Left forelimb (tissue), 1 donor: ENCODE data around the gene GIPC3.

Source experiments
- DNase-seq: peaks from one replicate; pipeline ENCODE4 v3.0.0-alpha.2; 2018; ENCODE audit warnings: low spot score

The GIPC3 gene, protein sequence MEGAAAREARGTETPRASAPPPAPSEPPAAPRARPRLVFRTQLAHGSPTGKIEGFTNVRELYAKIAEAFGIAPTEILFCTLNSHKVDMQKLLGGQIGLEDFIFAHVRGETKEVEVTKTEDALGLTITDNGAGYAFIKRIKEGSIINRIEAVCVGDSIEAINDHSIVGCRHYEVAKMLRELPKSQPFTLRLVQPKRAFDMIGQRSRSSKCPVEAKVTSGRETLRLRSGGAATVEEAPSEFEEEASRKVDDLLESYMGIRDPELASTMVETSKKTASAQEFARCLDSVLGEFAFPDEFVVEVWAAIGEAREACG

DNA sequence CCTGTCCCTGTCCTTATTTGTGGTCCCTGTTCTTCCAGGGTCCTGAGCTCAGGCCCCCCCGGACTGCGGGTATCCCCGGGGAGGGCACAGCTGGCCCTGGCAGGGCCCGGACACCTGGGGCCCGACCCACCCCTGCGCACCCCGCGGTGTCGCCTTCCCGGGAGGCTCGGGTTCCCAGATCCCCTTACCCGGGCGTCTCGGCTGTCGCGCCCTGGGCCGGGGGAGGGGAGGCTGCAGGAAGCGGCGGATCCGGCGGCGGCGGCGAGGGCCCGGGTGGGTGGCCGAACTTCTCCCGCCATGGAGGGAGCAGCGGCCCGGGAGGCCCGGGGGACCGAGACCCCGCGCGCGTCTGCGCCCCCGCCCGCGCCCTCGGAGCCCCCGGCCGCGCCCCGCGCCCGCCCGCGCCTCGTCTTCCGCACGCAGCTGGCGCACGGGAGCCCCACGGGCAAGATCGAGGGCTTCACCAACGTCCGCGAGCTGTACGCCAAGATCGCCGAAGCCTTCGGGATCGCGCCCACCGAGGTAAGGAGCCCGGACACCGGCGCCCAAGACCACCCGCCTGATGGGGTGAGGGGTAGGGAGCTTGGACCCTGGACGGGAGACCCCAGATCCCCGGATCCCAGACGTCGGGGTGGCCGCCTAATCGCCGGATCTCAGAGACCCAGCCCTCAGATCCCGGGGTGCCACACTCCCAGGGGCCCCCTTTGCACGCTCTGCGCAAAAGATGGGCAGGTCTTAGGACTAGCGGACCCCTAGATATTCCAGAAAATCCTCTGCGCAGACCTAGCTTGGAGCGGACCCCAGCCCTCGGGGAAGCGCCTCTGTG is at the start of gene GIPC3:
GIPC3 (plus strand) TSS at position 178 of the 826 bp plus-strand sequence; CDS start at position 298, 120 bp downstream.
- no peak for DNase-seq

DNA sequence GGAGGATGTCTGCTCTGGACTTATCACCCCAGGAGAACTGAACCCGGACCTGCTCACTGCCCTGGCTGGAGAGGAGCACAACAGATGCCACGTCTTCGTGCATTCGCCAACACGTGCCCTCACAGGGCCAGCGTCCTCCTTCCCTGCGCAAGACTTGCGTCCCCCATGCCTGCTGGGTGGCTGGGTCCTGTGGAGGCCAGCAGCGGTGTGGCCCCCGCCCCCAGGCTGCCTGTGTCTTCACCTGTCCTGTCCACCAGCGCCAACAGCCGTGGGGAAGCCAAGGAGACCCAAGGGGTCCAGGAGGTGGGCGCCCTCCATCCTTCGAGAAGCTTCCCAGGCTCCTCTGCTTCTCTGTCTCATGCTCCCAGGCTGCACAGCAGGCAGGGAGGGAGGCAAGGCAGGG is 49.7 kb upstream of the GIPC3 start:
- DNase-seq: no peak

DNA sequence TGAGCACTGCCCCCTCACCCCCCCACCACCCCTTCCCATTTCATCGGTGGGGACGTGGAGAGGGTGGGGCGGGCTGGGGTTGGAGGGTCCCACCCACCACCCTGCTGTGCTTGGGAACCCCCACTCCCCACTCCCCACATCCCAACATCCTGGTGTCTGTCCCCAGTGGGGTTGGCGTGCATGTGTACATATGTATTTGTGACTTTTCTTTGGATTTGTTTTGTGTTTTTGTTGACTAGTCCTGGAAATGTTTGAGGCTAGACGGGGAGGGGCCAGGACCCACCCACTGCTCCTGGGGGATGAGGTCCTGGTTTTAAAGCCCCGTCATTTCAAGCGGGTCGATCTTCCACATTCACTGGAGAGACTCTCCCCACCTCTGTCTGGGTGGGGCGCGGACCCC is 49.3 kb upstream of the GIPC3 start:
- no peak for DNase-seq

DNA sequence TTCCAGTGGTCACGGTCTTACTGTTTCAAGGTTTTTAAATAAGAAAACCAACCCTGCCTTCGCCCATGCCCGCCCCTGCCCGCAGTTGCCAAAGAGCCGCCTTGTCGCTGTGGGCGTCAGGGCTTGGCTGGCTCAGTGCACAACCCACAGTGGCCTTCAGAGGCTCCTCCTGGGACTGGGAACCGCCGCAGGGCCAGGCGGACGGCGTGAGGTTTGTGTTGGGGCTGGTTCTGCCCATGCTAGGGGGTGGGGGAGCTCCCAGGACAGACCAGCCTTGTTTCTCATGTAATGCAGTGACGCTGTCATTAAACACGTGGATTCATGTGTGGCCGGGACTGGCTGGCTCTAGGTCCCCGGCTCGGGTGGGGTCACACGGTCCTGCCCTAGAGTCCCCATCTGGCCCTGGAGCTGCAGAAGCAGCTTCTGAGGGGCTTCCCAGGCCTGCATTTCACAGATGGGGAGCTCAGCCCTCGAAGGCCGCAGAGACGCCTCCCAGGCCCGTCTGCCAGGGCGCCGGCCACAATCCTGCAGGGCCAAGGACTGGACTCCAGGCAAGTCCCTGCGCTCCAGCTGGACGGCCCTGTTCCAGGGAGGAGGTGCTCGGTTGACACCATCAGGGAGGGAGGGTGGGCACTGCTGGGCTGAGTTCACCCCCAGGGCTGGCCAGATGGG is 48.7 kb upstream of the GIPC3 start:
- DNase-seq: no peak

DNA sequence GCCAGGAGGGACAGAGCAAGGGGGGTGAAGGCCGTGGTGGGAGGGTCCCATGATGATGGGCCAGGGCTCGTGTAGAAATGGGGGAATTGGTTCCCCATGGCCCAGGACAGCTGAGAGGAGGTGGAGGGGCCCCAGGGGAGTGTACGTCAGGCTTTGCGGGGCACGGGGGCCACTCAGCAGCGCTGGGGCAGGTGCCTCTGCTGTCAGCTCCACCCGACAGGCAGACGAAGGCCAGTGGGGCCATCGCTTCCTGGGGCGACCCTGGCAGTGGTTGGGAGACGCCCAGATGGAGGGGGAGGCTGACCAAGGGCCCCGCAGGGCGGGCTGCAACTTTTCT is 48.2 kb upstream of the GIPC3 start:
- no peak for DNase-seq

DNA sequence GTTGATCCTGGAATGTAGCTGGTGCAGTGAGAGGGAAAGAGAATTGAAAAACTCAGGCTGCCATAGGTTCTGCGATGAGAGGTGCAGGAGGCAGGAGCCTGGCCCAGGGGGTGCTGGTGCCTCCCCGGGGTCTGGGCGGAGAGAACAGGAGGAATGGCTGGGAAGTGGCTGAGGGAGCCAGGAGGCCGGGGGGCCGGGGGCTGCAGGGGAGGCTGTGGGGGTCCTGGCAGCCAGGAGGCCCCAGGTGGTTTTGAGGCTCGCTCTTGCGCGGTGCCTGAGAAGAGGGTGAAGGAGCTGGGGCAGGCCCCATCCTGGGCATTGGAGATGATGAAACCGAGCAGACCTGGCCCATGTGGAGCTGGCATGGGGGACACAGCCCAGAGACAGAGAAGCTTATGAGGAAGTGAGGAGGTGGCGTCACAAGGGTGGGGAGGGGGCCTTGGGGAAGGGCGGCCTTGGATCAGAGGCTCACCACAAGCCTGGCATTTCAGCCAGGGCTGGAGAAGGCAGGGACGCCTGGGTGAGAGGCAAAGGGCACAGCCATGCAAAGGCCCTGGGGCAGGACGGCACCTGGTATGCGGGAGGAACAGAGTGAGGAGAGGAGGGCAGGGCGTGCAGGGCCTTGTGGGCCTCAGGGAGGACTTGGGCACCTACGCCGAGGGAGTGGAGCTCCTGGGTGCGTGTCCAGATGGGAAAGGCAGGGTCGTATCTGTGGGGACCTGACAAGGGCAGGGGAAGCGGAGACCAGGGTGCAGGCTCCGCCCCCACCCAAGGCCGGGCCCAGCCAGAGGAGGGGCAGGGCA is 47.6 kb upstream of the GIPC3 start:
- DNase-seq: no peak

DNA sequence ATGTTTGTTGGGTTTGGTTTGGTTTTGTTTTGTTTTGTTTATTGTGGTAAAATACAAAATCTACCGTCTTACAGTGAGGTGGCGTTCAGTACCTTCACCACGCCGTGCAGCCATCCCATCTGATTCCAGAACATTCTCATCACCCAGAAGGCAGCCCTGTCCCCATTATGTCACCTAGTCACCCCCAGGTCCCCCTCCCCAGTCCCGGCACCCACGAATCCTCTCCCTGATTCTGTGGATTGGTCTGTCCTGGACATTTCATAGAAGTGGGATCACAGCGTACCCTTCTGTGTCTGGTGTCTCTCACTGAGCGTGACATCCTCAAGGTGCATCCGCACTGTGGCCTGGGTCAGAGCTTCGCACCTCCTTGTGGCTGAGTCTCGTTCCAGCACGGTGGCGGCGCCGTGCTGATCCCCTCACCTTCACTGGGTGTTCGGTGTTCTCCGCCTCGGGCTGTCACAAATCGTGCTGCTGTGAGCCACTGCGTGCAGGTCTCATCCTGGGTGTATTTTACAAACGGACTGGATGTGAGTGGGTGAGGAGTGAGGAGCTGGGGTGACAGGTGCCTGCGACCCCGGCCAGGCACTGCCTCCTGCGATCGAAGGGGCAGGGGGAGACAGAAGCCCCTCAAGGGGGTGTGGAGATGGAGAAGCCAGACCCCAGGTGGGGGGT is 46.9 kb upstream of the GIPC3 start:
- DNase-seq: no peak

DNA sequence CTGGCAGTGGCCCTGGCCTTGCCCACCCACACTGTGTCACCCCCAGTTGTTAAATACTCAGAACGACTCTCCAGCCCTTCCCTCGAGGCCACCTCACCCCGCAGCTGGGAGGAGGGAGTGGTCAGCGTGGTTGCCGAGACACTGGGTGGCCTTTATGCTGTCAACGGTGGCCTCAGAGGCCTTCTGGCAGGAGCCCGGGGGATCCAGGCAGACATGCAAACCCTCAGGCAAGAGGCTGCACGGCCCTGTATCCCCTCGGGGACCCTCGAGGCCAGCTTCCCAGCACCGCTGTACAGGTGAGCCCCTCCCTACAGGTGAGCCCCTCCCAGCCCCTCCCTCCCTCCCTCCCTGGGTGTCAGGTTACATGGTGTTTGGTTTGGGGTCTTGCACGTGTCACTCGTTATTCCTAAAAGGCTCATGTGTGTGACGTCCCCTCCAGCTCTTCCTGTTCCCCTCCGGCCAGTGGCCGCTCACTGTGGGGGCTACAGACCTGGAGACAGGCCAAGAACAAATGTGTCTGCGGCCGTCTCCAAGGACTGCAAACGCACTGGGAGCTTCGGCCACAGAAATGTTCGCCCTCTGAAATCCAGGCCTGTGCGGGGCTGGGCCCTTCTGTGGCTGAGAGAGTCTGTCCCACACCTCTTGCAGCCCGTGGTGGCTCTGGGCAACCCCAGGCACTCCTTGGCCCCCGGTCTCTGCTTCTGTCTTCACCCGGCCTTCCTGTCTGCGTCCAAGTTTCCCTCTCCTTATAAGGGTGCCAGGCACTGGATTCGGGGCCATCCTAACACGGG is 46.1 kb upstream of the GIPC3 start, which contains the start of gene TEKTIP1:
TEKTIP1 (plus strand) TSS at position 210 of the 791 bp plus-strand sequence; CDS start at position 214, 4 bp downstream.
- DNase-seq: no peak

DNA sequence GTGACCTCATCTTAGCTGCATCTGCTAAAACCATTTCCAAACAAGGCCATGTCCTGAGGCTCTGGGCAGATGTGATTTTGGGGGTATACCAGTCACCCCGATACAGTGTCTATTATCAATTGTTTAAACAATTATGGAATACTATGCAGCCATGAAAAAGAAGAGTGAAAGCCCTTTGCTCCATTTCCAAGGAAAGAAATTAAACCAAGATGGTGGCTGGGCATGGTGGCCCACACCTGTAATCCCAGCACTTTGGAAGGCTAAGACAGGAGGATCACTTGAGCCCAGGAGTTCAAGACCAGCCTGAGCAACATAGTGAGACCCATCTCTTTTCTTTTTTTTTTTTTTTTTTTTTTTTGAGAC is 45.5 kb upstream of the GIPC3 start:
- no peak for DNase-seq

DNA sequence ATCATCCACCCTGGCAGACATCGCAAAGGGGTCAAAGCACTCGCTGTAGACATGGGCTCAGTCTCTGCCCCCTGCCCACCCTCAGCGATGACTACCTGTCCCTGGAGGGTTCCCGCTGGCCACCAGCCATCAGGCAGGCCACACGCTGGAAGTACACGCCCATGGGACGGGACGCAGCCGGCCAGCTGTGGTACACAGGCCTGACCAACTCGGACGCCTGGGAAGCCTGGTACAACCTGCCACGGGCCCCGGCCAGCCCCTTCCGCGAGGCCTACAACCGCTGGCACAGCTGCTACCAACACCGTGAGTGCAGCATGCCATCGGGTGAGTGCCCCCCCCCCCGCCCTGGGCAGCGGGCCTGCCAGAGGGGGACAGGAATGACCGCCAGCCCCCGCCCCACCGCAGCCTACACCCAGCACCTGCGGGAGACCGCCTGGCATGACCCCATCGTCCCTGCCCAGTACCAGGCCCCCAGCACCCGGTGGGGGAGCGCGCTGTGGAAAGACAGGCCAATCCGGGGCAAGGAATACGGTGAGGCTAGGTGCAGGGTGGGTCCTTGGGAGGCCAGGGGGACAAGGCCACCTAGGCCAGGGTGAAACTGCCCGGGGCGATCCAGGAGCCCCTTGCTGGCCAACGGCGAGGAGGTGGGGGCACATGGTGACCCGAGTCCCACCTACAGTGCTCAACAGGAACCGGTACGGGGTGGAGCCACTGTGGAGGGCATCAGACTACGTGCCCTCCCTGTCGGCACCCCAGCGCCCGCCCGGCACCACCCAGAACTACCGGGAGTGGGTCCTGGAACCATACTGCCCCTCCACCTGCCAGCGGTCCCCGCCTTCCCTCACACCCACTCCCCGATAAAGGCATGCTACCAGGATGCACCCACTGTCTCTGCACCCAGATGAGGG is 41.9 kb upstream of the GIPC3 start:
- no peak for DNase-seq

DNA sequence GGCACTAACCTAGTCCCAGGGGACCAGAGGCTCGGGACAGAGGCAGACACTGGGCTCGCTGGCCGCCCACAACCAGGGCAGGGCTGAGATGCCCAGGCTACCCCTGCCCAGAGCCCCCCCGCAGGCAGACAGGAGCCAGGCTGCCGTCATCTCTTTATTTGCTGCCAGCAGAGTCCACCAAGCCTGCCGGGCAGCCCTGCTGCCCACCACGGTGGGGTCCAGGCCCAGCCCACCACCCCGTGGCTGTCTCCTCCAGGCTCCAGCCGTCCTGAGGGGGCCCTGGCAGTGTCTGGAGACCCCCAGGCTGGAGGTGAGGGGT is 41.3 kb upstream of the GIPC3 start:
- no peak for DNase-seq

DNA sequence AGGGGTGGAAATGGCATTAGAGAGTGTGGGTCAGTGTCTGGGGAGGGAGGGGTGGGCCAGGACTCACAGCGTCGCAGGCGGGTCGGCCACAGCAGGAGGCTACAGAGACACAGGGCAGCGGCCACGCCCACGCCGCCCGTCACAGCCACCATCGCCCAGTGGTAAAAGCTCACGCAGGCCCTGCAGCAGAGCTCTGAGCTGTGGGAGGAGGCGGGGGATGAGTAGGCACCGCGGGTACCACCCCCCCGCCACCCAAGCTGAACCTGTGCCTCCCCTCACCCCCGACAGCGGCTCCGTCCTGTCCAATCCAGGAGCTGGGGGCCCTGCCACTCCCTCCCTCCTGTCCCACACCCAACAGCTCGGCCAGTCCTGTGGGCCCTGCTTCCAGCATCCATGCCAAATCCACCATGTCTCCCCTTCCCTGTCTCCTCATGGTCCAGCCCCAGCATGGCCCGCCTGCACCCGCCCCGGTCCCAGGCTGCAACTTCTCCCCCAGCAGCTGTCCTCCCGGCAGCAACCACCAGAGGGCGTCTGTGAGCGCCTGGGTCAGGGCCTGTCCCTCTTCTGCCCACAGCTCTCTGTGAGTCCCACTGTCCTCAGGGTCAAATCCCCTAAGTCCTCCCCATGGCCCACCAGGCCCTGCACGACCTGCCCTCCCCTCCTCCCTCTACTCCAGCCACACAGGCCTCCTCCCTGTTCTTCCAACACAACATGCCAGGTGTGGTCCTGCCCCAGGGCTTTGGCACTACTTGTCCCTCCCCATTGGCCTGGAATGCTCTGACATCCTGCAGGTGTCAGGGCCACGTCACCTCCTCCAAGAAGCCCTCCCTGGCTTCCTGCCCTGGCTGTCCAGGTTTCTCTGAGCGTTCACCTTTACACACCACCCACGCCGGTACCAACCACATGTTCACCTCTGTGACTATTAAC is 40.3 kb upstream of the GIPC3 start:
- DNase-seq: no peak

DNA sequence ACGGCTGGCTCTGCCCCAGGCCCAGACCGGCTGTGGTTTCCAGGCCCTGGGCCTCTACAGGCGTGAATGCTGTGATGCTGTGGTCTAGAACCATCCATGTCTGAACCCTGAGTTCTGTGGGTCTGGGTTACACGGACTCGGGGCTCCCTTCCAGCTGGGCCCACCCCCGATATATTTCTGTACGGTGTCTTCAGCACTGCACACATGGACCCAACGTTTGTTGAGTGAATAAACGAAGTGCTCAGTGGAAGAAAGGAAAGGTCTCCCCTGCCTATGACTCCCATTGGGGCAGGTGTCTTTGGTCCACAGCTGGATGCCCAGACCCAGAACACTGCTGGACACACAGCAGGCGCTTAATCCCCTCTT is 39.6 kb upstream of the GIPC3 start:
- no peak for DNase-seq

DNA sequence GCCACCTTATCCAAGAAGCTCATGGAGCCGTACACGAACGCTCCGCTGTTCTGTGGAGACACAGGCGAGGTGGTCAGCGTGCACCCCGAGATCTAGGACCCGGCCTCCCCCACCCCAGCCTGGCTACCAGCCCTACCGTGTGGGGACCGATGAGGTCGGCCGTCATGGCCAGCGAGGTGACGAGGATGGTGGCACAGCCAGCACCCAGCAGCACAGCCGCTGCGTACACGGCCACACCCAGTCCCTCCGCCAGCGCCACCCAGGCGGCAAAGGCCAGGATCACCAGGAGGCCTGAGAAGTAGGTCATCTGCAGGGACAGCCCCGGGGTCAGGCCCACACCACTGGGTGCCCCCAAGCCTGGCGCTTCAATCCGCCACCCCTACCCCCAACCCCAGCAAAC is 39.2 kb upstream of the GIPC3 start:
- no peak for DNase-seq

DNA sequence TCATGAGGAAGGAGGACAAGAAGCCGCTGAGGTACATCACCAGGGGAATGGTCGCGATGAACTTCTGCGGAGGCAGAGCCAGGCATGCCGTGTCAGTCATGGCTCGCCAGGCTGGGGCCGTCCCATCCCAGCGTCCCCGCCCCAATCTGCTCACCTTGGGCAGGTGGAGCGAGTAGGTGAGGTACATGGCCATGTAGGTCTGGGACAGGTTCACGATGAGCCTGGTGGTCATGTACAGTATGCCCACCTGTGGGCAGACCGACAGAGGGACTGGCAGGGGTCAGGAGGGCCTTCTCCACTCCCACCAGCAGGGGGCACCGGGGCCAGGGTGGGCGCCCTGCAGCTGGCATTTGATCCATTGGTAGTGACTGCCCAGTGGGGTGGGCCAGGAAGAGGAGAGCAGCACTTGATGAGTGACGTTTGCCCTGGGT is 38.0 kb upstream of the GIPC3 start:
- no peak for DNase-seq

DNA sequence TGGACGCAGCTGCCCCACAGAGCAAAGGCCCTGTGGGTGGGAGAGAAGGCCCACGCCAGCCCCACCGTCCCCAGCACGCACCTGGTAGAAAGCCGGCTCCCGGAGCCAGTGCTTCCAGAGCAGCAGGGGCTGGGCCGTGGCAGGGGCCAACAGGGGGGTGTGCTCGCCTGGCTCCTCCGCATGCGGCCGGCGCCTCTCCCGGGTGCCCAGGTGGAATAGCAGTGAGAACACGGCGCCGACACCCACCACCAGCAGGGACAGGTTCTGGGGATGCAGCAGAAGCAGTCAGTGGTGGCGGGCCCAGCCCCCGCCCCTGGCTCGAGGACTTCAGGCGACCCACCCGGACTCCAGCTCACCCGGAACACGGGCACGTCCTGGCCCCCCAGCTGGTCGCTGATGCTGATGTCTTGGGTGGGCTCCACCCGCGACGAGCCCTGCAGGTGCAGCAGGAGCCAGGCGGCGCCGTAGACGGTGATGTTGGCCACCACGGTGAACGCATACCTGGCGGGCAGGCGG is 37.5 kb upstream of the GIPC3 start:
- DNase-seq: no peak

DNA sequence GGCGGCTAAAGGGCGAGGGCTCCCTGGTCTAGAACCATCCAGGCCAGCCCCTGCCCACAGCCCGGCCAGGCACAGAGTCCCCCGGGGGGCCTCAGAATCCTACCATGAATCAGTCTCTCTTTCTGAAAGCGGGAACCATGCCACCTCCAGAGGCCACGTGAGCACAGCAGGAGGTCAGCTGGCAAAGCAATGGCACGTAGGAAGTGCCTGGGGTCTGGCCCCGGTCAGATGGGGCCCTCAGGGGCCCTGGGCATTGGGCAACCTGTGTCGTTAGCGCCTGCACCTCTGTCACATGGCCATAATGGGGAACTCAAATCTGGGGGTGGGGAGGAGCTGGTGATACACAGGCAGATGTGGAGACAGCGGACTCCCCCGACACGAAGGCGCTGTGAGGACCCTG is 36.7 kb upstream of the GIPC3 start:
- no peak for DNase-seq

DNA sequence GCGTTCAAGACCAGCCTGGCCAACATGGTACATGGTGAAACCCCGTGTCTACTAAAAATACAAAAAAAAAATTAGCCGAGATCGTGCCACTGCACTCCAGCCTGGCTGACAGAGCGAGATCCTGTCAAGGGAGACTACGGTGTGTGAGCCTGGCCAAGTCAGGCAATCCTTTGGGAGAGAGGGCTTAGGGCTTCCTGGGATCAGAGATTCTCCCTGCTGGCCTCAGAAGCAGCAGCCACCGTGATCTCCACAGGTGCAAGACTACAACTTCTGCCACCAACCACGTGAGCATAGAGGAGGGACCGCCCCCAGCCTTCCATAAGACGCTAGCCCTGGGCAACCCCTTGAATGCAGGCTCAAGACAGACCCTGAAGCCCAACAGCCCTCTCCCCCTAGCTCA is 35.5 kb upstream of the GIPC3 start:
- DNase-seq: no peak
